ENCODE results near the gene GDI1. TPM values are rescaled to one million over a fixed set of nuclear protein-coding genes. Genes with fewer than 3 reads are reported as not detected.

Gene GDI1
- total and polyA plus RNA-seq, 2 donors (not counting 1 experiment from before 2014, with no cell fraction given) = 199 to 311 TPM

DNA sequence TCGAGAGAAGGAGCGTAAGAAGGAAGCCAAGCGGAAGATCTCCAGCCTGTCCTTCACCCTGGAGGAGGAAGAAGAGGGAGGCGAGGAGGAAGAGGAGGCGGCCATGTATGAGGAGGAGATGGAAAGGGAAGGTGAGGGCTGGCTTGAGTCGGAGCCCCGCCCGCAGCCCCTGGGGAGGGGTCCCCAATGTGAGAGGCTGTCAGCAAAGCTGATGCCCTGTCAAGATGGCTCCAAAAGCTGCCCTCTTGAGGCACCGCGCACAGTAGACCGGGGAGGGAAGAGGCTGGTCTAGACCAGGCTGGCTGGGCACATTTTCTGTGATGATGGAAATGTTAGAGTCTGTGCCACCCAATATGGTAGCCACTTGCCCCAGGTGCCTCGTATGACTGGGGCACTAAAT is 9.5 kb downstream of the GDI1 start:
- no peak overlapping the region for H3K27ac ChIP-seq (ENCODE audit: low read length in 2 of 2)
- Mint-ChIP-seq H3K4me1 (peaks cover 5% of the 10 kb centered on the region), H3K4me3 (no peak overlapping the region), H3K9me3 (ENCODE audit: insufficient read depth) (no peaks in the 10 kb centered on the region), H3K27ac (no peak overlapping the region), H3K27me3 (no peaks in the 10 kb centered on the region)
- no peaks in the 10 kb centered on the region for H3K27me3 ChIP-seq (replicated peaks in 1 of 4; ENCODE audit: control extremely low read depth in 1 of 4, control insufficient read depth in 3 of 4, insufficient read depth in 4 of 4, low read length in 3 of 4)
- H3K4me2 ChIP-seq (replicated peaks; ENCODE audit: low read depth, low read length, poor library complexity, severe bottlenecking) = no peak overlapping the region
- H3K4me1 ChIP-seq (ENCODE audit: control insufficient read depth in 2 of 2, insufficient read depth in 2 of 2, low read length in 2 of 2) = peaks cover 10 to 18% of the 10 kb centered on the region in 2 donors
- ATAC-seq (ENCODE audit: low read depth) (no peak), DNase-seq (no peak)
- no peaks in the 10 kb centered on the region for H3K9me3 ChIP-seq (ENCODE audit: control extremely low read depth in 1 of 3, control insufficient read depth in 2 of 3, insufficient read depth in 1 of 3, low read length in 2 of 3)
- WGBS (ENCODE audit: insufficient coverage) = 94% methylated on average over 3 of the region's 12 CpGs
- no peak overlapping the region for H2AFZ ChIP-seq (ENCODE audit: insufficient read depth, low read depth, low read length, poor library complexity, severe bottlenecking)
- H3K36me3 ChIP-seq (replicated peaks in 1 of 2; ENCODE audit: control extremely low read depth in 1 of 2, control insufficient read depth in 1 of 2, extremely low read depth in 1 of 2, insufficient read depth in 2 of 2, low read length in 1 of 2) = peaks cover 0 to 7% of the 10 kb centered on the region in 2 experiments
- TF ChIP-seq, protein P1, sequence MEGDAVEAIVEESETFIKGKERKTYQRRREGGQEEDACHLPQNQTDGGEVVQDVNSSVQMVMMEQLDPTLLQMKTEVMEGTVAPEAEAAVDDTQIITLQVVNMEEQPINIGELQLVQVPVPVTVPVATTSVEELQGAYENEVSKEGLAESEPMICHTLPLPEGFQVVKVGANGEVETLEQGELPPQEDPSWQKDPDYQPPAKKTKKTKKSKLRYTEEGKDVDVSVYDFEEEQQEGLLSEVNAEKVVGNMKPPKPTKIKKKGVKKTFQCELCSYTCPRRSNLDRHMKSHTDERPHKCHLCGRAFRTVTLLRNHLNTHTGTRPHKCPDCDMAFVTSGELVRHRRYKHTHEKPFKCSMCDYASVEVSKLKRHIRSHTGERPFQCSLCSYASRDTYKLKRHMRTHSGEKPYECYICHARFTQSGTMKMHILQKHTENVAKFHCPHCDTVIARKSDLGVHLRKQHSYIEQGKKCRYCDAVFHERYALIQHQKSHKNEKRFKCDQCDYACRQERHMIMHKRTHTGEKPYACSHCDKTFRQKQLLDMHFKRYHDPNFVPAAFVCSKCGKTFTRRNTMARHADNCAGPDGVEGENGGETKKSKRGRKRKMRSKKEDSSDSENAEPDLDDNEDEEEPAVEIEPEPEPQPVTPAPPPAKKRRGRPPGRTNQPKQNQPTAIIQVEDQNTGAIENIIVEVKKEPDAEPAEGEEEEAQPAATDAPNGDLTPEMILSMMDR (IDR thresholded peaks at IDR 0.05) = no peak
- no peak for TF ChIP-seq EZH2 (IDR thresholded peaks at IDR 0.05; ENCODE audit: borderline replicate concordance, insufficient read depth, low read depth, low read length, poor library complexity, severe bottlenecking)
- POLR2A ChIA-PET = no interaction called here
- H4K20me1 ChIP-seq (ENCODE audit: control insufficient read depth, insufficient read depth, low read length, poor library complexity, severe bottlenecking) = no peaks in the 10 kb centered on the region
- no peak overlapping the region for H3K9ac ChIP-seq (ENCODE audit: low read length)
- CTCF ChIA-PET = no interaction called here
- intact Hi-C loops (cut with micrococcal nuclease) = no loop called here
- peaks cover 10% of the 10 kb centered on the region for H3K79me2 ChIP-seq (ENCODE audit: control insufficient read depth, insufficient read depth, low read length)
- H3K4me3 ChIP-seq (ENCODE audit: control extremely low read depth in 1 of 5, extremely low read depth in 1 of 5, insufficient read depth in 1 of 5, low read depth in 2 of 5, low read length in 4 of 5) = no peak overlapping the region

DNA sequence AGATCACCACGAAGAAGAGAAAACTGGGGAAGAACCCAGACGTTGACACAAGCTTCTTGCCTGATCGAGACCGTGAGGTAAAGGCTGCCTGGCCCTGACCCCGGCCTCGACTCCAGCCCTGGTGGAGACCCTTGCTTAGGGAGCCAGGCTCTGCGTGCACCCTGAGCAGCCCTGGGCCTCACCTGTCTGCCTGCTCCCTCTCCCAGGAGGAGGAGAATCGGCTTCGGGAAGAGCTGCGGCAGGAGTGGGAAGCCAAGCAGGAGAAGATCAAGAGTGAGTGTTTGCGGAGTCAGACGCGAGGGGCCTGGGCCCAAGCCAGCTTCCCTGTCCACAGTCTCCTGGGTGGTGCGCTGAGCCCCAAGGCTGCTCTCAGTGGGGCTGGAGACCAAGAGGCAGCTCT is 11.5 kb downstream of the GDI1 start:
- H3K4me3 Mint-ChIP-seq = no peak overlapping the region
- no peak overlapping the region for H3K27ac Mint-ChIP-seq
- intact Hi-C loops (cut with micrococcal nuclease) = no loop called here
- H3K9me3 ChIP-seq (ENCODE audit: control extremely low read depth in 1 of 3, control insufficient read depth in 2 of 3, insufficient read depth in 1 of 3, low read length in 2 of 3) = no peaks in the 10 kb centered on the region
- H3K4me1 ChIP-seq (ENCODE audit: control insufficient read depth in 2 of 2, insufficient read depth in 2 of 2, low read length in 2 of 2) = peaks cover 8 to 15% of the 10 kb centered on the region in 2 donors
- no peak for ATAC-seq (ENCODE audit: low read depth)
- no peak for DNase-seq
- WGBS (ENCODE audit: insufficient coverage) = 95% methylated on average over 8 of the region's 14 CpGs
- H2AFZ ChIP-seq (ENCODE audit: insufficient read depth, low read depth, low read length, poor library complexity, severe bottlenecking) = no peak overlapping the region
- H3K27me3 Mint-ChIP-seq = no peaks in the 10 kb centered on the region
- H4K20me1 ChIP-seq (ENCODE audit: control insufficient read depth, insufficient read depth, low read length, poor library complexity, severe bottlenecking) = no peaks in the 10 kb centered on the region
- no peak overlapping the region for H3K27ac ChIP-seq (ENCODE audit: low read length in 2 of 2)
- no peaks in the 10 kb centered on the region for H3K27me3 ChIP-seq (replicated peaks in 1 of 4; ENCODE audit: control extremely low read depth in 1 of 4, control insufficient read depth in 3 of 4, insufficient read depth in 4 of 4, low read length in 3 of 4)
- TF ChIP-seq, protein P1 (IDR thresholded peaks at IDR 0.05) = no peak
- no peak for TF ChIP-seq EZH2 (IDR thresholded peaks at IDR 0.05; ENCODE audit: borderline replicate concordance, insufficient read depth, low read depth, low read length, poor library complexity, severe bottlenecking)
- H3K9ac ChIP-seq (ENCODE audit: low read length) = no peak overlapping the region
- no peak overlapping the region for H3K4me2 ChIP-seq (replicated peaks; ENCODE audit: low read depth, low read length, poor library complexity, severe bottlenecking)
- peaks cover 0 to 7% of the 10 kb centered on the region in 2 experiments for H3K36me3 ChIP-seq (replicated peaks in 1 of 2; ENCODE audit: control extremely low read depth in 1 of 2, control insufficient read depth in 1 of 2, extremely low read depth in 1 of 2, insufficient read depth in 2 of 2, low read length in 1 of 2)
- no peak overlapping the region for H3K4me3 ChIP-seq (ENCODE audit: control extremely low read depth in 1 of 5, extremely low read depth in 1 of 5, insufficient read depth in 1 of 5, low read depth in 2 of 5, low read length in 4 of 5)
- H3K9me3 Mint-ChIP-seq (ENCODE audit: insufficient read depth) = no peaks in the 10 kb centered on the region
- ChIA-PET POLR2A (no interaction called here), CTCF (interaction anchor here (0.8 kb wide), 1 partner anchor 50 kb away, joined by 4 read pairs; the partner anchor contains the start of gene RPL10)
- H3K4me1 Mint-ChIP-seq = peaks cover 1% of the 10 kb centered on the region
- peaks cover 10% of the 10 kb centered on the region for H3K79me2 ChIP-seq (ENCODE audit: control insufficient read depth, insufficient read depth, low read length)

Measured in B cell (primary cell).